Measurements from ENCODE around the gene CAMK1D. TPM values are rescaled to one million over a fixed set of nuclear protein-coding genes. Genes with fewer than 3 reads are reported as not detected.
A peak's percentile ranks its signal among the peaks of the same experiment; 100 is the strongest.
"Not testable (repeated sequence)": the region's sequence is repeated elsewhere in the genome, so short reads cannot be mapped to it uniquely, and the experiment has no call there.

CAMK1D gene
- total RNA-seq, 1 donor from 2014 or later, result 36.3 TPM

DNA sequence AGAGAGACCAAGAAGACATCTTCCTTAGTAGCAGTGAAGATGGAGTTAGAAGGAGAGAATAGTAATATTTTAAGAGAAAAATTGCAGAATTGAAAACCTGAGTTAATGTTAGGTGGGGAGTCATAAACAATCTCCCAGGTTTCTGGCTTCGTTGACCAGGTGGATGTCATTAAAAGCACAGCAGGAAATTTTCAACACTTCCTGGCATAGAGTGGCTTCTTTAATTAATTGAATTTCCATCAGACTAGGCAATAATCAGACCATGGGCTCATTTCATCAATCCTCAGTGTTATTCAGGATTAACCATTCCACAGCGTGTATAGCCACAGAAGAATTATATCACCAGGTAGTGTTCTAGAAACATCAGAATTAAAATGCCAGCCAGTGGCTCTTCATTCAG lies 383.9 kb downstream of the CAMK1D start:
- Mint-ChIP-seq H3K4me1 (ENCODE audit: low read depth) (peaks cover 1% of the 10 kb centered on the region), H3K27ac (ENCODE audit: unreplicated experiment) (no peak overlapping the region), H3K4me3 (ENCODE audit: unreplicated experiment) (no peak overlapping the region), H3K9me3 (ENCODE audit: low read depth) (no peaks in the 10 kb centered on the region), H3K36me3 (ENCODE audit: low read depth) (peaks cover 4% of the 10 kb centered on the region), H3K27me3 (ENCODE audit: low read depth) (no peaks in the 10 kb centered on the region)
- no peak for DNase-seq (ENCODE audit: low spot score)
- TF ChIP-seq, protein P1, sequence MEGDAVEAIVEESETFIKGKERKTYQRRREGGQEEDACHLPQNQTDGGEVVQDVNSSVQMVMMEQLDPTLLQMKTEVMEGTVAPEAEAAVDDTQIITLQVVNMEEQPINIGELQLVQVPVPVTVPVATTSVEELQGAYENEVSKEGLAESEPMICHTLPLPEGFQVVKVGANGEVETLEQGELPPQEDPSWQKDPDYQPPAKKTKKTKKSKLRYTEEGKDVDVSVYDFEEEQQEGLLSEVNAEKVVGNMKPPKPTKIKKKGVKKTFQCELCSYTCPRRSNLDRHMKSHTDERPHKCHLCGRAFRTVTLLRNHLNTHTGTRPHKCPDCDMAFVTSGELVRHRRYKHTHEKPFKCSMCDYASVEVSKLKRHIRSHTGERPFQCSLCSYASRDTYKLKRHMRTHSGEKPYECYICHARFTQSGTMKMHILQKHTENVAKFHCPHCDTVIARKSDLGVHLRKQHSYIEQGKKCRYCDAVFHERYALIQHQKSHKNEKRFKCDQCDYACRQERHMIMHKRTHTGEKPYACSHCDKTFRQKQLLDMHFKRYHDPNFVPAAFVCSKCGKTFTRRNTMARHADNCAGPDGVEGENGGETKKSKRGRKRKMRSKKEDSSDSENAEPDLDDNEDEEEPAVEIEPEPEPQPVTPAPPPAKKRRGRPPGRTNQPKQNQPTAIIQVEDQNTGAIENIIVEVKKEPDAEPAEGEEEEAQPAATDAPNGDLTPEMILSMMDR (IDR thresholded peaks at IDR 0.05), result no peak

DNA sequence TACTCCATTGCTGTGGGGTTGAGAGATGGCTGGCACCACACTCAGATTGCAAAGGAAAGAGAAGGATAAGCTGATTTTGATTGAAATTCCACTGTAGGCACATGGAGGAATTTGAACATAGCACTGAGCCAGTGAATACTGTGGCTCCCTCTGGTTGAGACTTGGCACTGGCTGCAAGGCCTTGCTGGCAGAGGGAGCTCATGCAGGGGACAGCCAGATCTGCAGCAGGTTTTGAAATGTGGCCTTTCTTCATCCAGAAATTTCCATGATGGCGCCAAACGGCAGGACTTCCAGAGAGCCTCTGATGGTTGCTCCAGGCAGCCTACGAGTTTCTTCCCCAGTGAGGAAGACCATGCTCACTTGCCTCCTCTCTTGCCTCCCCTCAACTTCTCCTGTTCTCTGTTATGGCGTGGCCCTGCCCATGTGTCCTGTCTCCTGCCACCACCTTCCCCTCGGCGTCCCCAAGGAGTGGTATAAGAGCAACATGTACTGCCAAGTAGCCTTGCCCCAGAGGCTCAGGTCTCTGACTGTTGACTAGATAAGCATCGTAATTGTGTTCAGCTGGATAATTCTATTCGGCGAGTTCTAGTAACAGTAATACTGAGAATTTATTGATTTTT lies 386.6 kb downstream of the CAMK1D start:
- Mint-ChIP-seq H3K9me3 (ENCODE audit: low read depth) (no peaks in the 10 kb centered on the region), H3K36me3 (ENCODE audit: low read depth) (peaks cover 4% of the 10 kb centered on the region), H3K4me1 (ENCODE audit: low read depth) (no peaks in the 10 kb centered on the region), H3K27ac (ENCODE audit: unreplicated experiment) (no peak overlapping the region), H3K4me3 (ENCODE audit: unreplicated experiment) (no peak overlapping the region), H3K27me3 (ENCODE audit: low read depth) (no peaks in the 10 kb centered on the region)
- DNase-seq (ENCODE audit: low spot score), result peak; percentile 56
- TF ChIP-seq, protein P1 (IDR thresholded peaks at IDR 0.05), result no peak

DNA sequence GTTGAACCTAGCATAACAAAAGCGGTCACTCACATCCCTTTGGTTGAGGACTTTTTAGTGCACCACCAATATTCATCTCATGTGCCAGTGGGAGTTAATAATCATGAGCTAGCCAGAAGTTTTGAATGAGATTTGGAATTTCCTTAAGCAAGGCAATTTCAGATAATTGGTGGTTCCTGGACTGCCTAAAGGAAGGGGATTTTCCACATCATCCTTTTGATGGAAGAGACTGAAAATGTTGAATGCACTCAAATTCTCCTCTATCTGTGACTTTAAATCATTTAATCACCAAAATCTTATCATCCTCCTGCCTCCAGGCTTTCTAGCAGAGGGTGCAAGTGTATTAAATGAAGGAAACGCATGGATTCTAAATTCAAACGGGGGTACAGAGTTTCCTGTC lies 391.5 kb downstream of the CAMK1D start:
- Mint-ChIP-seq H3K4me3 (ENCODE audit: unreplicated experiment) (no peak overlapping the region), H3K27me3 (ENCODE audit: low read depth) (no peaks in the 10 kb centered on the region), H3K27ac (ENCODE audit: unreplicated experiment) (no peak overlapping the region), H3K36me3 (ENCODE audit: low read depth) (peaks cover 2% of the 10 kb centered on the region), H3K9me3 (ENCODE audit: low read depth) (no peaks in the 10 kb centered on the region), H3K4me1 (ENCODE audit: low read depth) (peaks cover 7% of the 10 kb centered on the region)
- TF ChIP-seq, protein P1 (IDR thresholded peaks at IDR 0.05), result no peak
- DNase-seq (ENCODE audit: low spot score), result no peak

DNA sequence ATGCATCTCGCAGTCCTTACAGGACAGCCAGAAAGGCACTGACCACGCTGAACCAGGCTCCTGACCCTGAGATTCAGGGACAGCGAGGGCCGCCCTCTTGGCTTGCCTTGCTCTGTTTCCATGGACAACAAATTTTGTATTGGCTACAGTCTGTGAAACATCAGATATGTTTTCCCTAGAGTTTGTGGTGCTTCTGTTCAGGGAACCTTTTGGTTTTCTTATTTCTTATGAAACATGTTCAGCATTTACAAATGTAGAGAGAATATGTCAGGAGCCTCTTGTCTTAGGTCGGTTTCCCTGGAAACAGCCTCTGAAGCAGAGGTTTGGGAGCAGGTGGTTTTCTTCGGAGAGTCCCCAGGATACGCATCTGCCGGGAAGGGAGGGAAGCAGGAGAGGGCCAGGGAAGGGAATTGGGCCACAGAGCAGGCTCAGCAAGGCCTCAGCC lies 392.0 kb downstream of the CAMK1D start:
- no peak overlapping the region for H3K4me3 Mint-ChIP-seq (ENCODE audit: unreplicated experiment)
- TF ChIP-seq, protein P1 (IDR thresholded peaks at IDR 0.05), result no peak
- H3K4me1 Mint-ChIP-seq (ENCODE audit: low read depth), result peaks cover 9% of the 10 kb centered on the region
- no peaks in the 10 kb centered on the region for H3K27me3 Mint-ChIP-seq (ENCODE audit: low read depth)
- no peak overlapping the region for H3K27ac Mint-ChIP-seq (ENCODE audit: unreplicated experiment)
- H3K36me3 Mint-ChIP-seq (ENCODE audit: low read depth), result peaks cover 2% of the 10 kb centered on the region
- H3K9me3 Mint-ChIP-seq (ENCODE audit: low read depth), result no peaks in the 10 kb centered on the region
- no peak for DNase-seq (ENCODE audit: low spot score)

DNA sequence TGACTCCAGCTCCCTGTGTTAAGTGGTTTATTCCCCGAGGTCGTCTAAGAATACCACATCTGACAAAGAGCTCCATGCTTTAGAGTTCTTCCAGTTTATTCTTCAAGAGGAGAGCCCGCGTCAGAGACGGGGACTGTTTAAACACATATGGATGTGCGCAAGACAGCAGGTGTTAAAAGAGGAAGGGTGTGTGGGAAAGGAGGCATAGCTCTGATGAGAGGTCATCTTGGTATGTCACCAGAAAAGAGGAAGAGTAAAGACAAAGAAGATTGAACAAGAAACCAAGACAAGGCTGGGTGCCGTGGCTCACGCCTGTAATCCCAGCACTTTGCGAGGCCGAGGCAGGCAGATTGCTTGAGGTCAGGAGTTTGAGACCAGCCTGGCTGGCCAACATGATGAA lies 393.4 kb downstream of the CAMK1D start:
- no peaks in the 10 kb centered on the region for H3K27me3 Mint-ChIP-seq (ENCODE audit: low read depth)
- H3K9me3 Mint-ChIP-seq (ENCODE audit: low read depth), result no peaks in the 10 kb centered on the region
- no peak overlapping the region for H3K4me3 Mint-ChIP-seq (ENCODE audit: unreplicated experiment)
- TF ChIP-seq, protein P1 (IDR thresholded peaks at IDR 0.05), result no peak
- no peak overlapping the region for H3K27ac Mint-ChIP-seq (ENCODE audit: unreplicated experiment)
- peaks cover 15% of the 10 kb centered on the region for H3K4me1 Mint-ChIP-seq (ENCODE audit: low read depth)
- H3K36me3 Mint-ChIP-seq (ENCODE audit: low read depth), result no peaks in the 10 kb centered on the region
- DNase-seq (ENCODE audit: low spot score), result no peak

DNA sequence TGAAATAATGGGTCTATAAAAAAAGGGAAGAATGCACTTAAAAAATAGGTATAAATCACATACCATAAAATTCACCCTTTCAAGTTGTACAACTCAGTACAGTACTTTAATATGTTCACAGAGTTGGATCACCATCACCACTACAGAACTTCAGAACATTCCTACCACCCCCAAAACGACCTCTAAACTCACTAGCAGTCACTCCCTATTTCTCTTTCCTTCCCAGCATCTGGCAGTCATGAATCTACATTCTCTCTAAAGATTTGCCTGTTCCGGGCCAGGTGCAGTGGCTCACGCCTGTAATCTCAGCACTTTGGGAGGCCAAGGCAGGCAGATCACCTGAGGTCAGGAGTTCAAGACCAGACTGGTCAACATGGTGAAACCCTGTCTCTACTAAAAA lies 394.1 kb downstream of the CAMK1D start:
- not testable (repeated sequence) for H3K27me3 Mint-ChIP-seq (ENCODE audit: low read depth); H3K4me3 Mint-ChIP-seq (ENCODE audit: unreplicated experiment); H3K9me3 Mint-ChIP-seq (ENCODE audit: low read depth); H3K27ac Mint-ChIP-seq (ENCODE audit: unreplicated experiment); DNase-seq (ENCODE audit: low spot score); H3K36me3 Mint-ChIP-seq (ENCODE audit: low read depth)
- H3K4me1 Mint-ChIP-seq (ENCODE audit: low read depth), result peaks cover 22% of the 10 kb centered on the region
